ACHN (cell line): ENCODE measurements around the gene PTAFR.

Source experiments
- DNase-seq: peaks from one replicate; pipeline ENCODE4 v3.0.0-alpha.2; 2015
- in situ Hi-C: cut with HindIII; loops from 2 replicates; pipeline ENCODE4 v1.10.0; 2017; ENCODE audit warnings: low sequenced_read_pairs, low pct_ligation_motif_present, low pct_unique_long_range_greater_than_20kb

The PTAFR gene

DNA sequence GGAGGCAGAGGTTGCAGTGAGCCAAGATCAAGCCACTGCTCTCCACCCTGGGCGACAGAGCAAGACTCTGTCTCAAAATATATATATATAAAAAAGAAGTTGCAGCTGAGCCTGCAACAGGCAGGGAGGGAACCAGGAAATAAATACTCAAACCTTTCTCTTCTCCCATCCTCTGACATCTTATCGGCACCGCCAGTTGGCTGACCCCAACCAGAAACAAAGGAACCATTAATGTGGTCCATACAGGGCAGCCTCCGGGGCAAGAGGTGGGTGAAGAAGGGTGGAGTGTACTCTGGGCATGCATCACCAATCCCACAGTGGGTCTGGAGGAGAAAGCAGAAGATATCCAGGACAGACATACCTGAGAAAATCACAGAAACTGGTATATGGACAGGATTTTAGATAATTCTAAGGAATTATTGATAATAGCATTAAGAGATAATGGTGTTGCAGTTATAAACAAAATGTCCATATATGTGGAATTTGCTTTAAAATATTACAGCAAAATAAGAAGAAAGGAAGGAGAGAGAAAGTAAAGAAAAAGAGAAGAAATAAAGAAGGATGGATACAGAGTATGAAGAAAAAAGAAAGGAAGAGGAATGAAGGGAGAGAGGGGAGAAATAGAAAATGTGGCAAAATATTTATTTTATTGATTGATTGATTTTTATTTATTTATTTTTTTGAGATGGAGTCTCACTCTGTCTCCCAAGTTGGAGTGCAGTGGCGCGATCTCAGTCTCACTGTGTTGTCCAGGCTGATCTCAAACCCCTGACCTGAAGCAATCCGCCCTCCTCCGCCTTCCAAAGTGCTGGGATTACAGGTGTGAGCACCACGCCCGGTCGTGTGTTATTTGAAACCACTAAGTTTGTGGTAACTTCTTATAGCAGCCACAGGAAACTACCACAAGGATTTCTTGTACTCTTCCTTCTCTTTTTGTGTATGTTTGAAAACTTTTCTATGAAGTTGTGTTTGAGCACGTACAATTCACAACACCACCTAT is 4.1 kb upstream of the PTAFR start:
- DNase-seq: no peak
- in situ Hi-C loops: no loop called here

DNA sequence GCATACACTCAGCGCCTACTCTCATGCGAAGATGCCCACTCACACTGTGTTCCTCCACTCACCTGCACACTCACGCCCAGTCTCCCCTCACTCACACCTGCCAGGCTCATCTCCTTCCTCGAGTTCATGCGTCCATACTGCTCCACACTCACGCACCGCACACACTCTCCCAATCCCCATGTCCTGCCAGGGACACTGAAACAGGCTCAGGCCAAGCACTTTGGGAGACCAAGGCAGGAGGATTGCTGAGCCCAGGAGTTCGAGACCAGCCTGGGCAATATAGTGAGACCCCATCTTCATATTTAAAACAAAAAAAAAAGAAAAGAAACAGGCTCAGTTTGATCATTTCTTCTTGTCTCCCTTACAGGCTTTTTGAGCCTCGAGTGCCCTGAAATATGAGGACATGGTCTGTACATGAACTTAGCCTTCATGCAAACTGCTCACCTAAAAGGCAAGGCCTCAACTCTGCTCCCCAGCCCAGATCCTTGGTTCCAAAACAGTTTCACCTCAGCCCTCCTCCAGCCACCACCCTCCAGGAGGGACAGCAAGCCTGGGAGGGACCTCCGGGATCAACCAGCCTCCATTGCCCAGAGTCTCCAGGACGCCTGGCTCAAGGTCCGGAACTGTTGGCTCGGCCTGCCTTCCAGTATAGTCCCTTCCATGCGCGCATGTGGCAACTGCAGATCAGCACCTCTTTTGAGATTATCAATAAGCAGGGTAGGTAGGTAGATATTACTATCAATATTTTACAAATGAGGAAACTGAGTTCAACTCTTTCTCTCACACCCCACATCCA is 2.4 kb upstream of the PTAFR start:
- no peak for DNase-seq
- in situ Hi-C loops: no loop called here

DNA sequence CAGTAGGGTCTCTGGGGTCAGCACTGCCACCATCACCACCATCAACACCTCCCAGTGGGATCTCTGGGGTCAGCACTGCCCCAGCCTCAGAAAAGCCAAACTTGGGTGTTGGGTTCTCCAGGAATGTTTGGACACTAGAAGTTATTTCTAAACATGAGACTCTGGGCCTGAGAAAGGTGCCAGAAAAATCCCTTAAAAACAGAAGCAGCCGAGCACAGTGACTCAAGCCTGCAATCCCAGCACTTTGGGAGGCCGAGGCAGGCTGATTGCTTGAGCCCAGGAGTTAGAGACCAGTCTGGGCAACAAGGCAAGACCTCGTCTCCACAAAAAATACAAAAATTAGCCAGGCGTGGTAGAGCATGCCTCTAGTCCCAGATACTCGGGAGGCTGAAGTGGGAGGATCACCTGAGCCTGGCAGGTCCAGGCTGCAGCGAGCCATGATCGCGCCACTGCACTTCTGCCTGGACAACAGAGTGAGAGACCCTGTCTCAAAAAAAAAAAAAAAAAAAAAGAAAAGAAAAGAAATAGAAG is 470 bp downstream of the PTAFR start:
- in situ Hi-C loops: no loop called here

DNA sequence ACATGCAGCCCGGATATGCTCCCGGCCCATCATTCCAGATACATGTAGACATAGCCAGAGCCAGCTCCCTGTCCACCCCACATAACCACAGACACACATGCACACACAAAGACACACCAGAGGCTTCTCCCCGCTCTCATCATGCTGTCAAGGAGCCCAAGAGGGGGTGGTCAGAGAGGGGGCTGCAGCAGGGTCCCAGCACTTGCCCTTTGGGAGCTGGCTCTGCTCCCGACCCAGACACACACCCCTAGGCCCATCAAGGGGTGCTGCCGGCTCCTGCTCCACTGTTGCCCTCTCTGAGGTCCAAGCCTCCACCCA is 2.6 kb downstream of the PTAFR start:
- no peak for DNase-seq
- in situ Hi-C loops: no loop called here

More for the DNA sequence above, 470 bp downstream of the PTAFR start:
- no peak for DNase-seq

DNA sequence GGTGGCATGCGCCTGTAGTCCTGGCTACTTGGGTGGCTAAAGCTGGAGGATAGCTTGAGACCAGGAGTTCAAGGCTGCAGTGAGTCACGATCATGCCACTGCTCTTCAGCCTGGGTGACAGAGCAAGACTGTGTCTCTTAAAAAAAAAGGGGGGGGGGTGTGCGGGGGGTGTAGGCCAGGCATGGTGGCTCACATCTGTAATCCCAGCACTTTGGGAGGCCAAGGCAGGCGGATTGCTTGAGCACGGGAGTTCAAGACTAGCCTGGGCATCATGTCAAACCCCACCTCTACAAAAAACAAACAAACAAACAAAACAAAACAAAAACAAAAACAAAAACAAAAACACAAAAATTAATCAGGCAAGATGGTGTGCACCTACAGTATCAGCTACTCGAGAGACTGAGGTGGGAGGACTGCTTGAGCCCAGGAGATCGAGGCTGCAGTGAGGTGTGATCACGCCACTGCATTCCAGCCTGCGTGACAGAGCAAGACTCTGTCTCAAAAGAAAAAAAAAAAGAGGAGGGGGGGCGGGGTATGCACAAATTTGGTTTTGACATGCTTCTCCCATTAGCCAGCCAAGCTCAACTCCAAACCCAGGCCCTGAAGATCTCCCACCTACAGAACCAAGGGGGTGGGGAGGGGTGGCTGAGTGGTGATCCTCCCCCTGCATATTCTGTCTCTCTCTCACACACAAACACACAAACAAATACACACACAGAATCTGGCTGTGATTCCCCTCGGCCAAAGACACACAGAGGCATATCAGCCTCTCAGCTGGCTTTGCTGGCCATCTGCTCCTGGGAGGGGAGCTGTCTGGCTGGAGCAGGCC is 3.1 kb downstream of the PTAFR start:
- in situ Hi-C loops: no loop called here
- DNase-seq: no peak

DNA sequence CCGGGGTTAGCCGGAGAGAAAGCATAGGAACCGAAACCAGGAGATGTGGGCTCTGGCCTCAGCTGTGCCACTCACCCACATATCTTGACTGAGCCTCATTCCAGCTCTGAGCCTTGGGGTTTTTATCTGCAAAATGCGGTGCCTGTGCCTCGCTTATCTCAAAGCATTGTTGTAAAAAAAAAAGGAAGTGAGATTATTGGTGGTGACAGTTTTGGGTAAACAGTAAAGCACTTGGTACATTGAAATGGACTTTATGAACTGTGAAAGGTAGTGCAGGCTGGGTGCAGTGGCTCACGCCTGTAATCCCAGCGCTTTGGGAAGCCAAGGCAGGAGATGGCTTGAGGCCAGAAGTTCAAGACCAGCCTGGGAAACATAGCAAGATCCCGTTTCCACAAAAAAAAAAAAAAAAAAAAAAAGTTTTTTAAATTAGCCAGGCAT is 3.8 kb downstream of the PTAFR start:
- no peak for DNase-seq
- in situ Hi-C loops: no loop called here

DNA sequence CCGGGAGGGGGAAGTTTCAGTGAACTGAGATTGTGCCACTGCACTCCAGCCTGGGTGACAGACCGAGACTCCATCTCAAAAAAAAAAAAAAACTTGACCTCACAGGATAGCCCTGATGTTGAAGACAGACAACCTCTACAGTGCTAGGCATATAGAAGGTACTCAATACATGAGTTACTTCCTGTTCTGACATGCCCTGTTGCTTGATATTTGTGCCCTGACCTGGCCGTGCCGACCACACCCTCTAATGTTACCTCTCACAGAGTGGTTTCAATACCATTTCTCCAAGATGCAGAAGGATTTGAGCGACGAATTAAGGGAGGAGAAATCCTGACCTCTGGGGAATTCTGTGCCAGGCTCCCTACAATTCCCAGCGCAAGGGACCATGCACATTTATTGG is 5.2 kb downstream of the PTAFR start:
- in situ Hi-C loops: no loop called here
- no peak for DNase-seq

DNA sequence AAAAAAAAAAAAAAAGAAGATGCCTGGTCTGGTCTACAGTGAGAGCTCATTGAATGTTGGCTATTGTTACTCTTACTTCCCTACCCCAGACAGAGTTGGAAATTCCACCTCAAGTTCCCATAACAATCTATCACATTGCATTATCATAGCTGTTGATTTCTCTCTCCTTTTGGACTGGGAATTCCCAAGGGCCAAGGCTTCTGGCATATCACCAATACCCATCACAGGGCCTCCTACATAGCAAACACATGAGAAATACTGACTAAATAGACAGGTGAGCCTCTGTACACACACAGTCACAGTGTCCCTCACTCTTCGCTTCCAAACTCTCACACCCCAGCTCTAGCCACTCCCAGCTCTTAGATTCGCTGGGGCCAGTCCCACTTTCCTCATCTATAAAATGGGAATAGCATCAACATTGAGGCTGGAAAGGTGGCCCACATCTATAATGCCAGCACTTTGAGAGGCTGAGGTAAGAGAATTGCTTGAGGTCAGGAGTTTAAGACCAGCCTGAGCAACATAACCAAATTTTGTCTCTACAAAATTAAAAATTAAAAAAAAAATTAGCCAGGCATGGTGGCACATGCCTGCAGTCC is 6.4 kb downstream of the PTAFR start:
- in situ Hi-C loops: no loop called here

DNA sequence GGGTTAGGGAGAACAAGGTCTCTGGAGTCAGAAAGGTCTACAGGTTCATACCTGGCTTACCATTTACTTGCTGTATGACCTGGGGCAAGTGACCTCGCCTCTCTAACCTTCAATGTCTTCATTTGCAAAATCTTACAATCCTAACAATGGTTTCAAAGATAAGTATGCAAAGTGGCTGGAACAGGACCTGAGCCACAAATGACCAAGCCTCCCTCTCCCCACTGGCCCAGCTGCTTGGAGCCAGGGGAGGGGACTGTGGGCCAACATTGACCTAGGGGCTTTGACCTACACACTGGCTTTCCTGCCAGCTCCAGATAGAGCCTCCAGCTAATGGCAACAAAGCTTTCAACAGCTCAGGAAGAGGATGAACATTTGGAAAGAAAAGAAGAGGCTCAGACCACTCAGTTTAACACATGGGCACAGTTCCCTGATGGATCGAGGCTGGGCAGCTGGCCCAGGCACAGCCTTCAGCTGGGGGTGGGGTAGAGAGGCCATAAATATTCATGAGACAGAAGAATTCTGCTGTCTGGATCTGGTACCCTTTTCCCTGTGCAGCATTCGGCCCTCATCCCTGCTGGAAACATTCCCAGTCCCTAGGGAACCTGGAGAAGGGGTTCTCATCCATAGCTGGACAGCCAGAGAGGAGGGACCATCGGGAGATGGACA is 12.9 kb downstream of the PTAFR start:
- in situ Hi-C loops: no loop called here
- DNase-seq: no peak

More for the DNA sequence above, 6.4 kb downstream of the PTAFR start:
- DNase-seq: no peak

DNA sequence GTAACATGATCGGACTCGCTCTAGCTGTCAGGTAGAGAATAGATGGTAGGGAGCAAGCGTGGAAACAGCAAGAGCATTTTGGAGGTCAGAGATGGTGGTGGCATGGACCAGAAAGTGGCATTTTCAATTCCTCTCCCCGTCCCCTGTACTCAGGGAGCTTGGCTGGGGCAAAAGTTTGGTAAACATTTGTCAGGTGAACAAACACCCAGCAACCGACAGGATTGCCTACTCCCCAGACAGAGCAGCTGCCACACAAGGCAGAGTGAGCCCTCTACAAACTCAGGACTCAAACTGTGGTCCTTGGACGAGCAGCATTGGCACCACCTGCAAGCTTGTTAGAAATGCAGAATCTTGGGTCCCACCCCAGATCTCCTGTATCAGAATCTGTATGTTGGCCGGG is 14.3 kb downstream of the PTAFR start:
- DNase-seq: no peak
- in situ Hi-C loops: no loop called here

DNA sequence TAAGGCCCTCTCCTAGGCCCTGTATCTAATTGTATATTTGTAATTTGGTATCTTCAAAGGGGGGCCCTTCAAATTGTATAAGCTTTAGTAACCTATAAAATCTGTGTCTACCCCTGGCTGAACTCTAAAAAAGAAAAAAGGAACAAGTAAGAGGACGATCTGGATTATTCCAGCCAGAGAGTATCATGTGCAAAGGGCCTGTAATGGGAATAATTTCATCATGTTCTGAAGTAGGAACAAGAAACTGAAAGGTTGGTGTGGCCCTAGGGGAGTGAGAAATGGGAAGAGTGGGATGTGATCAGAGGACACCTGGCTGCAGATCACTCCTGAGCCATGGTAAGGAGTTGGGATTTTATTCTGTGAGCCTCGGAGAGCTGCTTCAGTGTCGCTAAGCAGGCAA is 14.7 kb downstream of the PTAFR start:
- in situ Hi-C loops: no loop called here
- no peak for DNase-seq

DNA sequence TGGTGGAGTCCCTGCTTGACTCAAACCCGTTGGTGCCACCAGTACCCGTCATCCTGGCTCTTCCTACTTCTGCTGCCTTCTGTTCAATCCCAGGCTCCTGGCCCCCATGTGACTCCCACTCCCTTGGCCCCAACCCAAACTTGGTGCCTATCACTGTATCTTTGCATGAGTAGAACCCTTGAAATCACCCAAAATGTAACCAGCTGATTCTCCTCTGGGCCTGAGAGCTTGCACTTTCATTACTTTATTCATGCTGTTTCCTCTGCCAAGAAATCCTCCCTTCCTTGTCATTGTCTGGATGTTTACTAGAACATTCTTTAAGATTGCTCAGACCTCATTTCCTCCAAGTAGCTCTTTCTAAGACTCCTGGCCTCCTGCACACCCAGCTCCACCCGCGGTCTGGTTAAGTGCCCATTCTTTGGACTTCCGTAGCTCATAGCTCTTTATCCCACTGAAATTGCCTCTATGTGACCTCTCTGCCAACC is 15.7 kb downstream of the PTAFR start:
- DNase-seq: no peak
- in situ Hi-C loops: no loop called here

DNA sequence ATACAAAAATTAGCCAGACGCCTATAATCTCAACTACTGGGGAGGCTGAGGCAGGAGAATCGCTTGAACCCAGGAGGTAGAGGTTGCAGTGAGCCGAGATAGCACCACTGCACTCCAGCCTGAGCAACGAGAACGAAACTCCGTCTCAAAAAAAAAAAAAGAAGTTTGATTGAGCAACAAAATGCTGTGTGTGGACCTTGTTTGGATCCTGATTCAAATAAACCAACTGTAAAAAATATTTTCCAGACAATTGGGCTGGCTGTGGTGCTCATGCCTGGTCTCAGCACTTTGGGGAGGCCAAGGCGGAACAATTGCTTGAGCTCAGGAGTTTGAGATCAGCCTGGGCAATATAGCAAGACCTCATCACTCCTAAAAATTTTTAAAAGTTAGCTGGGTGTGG is 16.8 kb downstream of the PTAFR start:
- DNase-seq: no peak
- in situ Hi-C loops: no loop called here

DNA sequence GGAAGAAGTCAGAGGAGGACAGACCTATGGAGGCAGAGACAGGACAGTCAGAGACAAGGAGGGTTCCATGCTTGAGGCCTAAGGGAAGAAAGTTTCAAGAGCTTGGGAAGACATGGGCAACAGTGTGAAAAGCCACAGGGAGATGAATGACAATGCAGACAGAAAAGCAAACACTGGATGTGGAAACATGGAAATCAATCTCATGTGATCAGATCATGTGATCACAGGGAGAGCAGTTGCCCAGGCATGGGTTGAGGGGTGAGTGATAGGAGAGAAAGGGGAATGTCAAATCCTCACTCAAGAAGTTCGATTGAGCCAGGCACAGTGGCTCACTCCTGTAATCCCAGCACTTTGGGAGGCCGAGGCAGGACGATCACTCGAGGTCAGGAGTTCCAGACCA is 17.2 kb downstream of the PTAFR start:
- no peak for DNase-seq
- in situ Hi-C loops: no loop called here

DNA sequence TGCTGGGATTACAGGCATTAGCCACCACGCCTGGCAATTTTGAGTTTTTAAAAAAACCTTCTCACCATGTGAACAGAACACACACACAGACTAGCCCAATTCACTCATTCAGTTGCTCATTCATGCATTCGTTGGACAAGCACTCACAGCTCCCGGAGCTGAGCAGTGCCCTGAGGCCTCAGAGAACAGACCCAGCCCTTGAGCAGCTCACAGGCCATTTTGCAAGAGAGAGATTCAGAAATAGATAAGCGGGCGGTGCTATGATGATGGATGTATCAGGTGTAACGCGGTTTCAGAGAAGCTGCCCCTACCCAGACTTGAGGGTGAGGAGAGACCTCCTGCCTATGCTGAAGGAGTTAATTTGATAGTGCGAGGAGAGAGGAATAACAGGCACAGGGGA is 18.6 kb downstream of the PTAFR start:
- in situ Hi-C loops: no loop called here
- no peak for DNase-seq

DNA sequence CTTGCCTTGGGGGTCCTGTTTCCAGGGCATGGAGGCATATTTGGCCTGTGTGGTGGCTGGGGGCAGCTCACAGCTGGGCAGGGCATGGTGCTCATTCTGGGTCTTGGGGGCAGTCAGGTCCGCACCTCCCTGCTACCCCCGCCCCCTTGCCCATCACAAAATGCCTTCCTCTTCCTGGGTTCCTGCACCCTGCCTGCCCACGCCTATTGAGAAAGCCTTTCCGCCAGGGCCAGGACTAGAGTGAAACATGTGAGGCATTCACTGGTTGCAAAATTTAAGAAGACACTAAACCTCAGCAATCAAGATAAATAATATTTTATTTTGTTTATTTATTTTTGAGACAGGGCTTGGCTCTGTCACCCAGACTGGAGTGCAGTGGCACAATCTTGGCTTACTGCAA is 19.7 kb downstream of the PTAFR start:
- in situ Hi-C loops: no loop called here
- DNase-seq: no peak

DNA sequence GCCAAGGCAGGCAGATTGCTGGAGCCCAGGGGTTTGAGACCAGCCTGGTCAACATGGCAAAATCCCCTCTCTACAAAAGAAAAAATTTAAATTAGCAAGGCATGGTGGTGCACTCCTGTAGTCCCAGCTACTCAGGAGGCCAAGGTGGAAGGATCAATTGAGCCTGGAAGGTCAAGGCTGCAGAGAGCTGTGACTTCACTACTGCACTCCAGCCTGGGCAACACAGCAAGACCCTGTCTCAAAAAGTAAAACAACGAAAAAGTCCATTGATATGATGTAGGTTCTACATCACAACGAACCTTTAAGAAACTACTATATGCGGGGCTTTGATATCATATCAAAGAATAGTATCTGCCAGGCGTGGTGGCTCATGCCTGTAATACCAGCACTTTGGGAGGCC is 20.9 kb downstream of the PTAFR start:
- no peak for DNase-seq
- in situ Hi-C loops: no loop called here
